ENCODE measurements around the gene CACNA1S.

DNA sequence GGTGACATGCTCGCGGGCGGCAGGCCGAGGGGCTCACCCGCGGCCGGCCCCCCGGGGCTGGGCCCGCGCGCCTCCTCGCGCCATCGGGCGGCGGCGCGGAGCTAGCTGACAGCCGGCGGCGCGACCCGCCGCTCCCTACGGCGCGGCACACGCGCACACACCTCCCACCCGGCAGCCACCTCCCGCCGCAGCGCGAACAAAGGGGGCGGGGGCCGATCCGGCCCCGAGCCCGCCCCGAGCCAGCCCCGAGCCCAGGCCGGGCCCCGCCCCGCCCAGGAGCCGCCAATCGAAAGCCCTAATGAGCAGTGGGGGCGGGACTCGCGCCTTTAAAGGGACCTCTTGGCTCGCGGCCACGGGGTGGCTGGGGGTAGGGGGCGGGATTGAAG, 88.7 kb downstream of the CACNA1S start, which contains the start of gene KIF21B:
- TF ChIP-seq, protein P1, sequence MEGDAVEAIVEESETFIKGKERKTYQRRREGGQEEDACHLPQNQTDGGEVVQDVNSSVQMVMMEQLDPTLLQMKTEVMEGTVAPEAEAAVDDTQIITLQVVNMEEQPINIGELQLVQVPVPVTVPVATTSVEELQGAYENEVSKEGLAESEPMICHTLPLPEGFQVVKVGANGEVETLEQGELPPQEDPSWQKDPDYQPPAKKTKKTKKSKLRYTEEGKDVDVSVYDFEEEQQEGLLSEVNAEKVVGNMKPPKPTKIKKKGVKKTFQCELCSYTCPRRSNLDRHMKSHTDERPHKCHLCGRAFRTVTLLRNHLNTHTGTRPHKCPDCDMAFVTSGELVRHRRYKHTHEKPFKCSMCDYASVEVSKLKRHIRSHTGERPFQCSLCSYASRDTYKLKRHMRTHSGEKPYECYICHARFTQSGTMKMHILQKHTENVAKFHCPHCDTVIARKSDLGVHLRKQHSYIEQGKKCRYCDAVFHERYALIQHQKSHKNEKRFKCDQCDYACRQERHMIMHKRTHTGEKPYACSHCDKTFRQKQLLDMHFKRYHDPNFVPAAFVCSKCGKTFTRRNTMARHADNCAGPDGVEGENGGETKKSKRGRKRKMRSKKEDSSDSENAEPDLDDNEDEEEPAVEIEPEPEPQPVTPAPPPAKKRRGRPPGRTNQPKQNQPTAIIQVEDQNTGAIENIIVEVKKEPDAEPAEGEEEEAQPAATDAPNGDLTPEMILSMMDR (IDR thresholded peaks at IDR 0.05), result peak; percentile 21
- TF ChIP-seq ZFX (IDR thresholded peaks at IDR 0.05; ENCODE audit: borderline replicate concordance), result no peak
